HG03196 (cell line): ENCODE measurements around the gene IL18BP.

Experiments used
- ATAC-seq: cut with Tn5 transposase; IDR thresholded peaks from one replicate; pipeline ENCODE4 v1.9.1; 2021; ENCODE audit not compliant: unreplicated experiment

IL18BP gene

DNA sequence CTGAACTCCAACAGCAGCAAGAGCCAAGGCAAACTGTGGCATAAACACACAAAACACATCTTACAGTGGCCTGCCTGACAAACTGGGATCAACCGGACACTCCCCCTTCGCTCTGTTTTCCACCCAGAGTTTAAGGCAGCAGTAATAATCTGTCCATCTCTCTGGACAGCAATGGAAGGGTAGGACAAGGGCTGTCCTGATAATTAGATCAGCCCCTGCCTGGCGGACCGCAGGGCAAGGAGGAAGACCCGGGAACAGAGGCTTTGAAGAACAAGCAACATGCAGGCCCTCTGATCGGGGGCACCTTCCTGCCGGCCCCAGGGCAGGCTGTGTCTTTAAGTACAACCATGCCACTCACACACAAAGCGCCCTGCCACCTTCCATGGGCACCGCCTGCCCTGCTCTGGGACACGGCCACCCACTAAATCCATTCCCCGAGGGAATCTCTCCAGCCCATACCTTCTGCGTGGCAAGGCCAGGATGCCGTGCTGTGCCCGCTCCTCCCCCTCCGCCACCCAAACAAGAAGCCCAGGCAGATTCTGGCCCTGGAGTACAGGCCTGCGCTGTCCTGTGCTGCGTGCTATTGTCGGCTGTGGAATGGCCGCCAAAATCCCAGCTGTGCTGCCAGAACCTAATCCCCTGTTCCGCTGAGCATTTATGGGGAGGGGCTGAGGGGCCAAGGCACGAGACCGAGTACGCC lies 42.8 kb downstream of the IL18BP start:
- no peak for ATAC-seq

DNA sequence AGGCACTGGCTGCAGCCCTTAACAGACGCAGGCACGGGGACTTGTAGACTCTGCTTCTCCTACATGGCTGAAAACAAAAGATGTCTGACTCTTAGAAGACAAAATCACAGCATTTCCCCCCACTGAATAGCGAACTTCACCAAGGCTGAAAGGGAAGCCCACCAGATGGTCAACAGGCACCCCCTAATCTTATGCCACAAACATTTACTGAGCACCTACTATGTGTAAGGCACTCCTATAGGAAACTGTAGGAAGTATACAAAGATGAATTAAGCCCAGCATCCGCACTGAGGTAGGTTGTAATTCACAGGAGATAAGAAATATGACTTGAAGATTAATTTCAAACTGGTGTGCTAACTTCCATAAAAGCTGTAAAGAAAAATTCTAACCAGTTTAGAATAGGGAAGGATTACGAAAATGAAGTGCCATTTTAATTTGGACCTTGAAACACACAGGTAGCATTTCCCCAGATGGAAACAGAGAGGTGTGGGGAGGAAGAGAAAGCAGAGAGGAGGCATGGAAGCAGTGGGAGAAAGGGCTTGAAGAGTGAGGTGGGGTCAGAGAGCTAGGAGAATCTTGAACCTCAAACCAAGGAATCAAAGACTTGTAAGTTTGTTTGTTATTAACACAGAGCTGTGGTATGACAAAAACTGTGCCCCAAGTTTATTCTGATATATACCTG lies 43.5 kb downstream of the IL18BP start:
- no peak for ATAC-seq

- no peak for ATAC-seq
These were observed 47.1 kb downstream of the IL18BP start for GRCh38 chr11:72045849-72046248.

DNA sequence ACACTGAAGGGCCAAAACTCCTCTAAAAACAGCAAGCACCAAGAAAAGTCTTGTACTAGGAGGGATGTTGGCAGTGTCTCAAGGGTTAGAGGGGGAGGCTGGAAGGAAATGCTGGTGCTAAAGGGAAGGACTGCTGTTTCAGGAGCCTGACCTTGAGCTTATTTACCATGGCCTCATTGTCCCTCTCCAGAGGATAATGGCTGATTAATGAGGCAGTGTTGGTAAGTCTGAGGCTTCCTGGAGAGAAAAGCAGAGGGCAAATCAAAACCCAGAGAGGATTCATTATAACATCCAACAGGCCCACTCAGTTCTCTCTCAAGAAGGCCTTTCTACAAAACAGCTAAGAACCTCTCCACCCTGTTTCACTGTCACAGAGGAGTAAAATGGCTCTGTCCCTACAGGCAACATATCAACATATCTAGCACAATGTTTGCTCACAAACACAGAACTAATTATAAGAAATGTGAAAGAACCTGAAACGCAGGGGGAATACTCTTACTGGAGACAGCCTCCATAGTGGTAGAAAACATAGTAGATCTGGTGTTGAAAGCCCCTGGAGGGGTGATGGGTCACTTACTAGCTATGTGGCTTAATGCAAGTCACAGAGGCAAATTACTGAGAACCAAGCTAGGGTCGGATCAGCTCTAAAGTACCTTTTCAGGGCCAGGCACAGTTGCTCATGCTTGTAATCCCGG lies 50.2 kb downstream of the IL18BP start:
- ATAC-seq = no peak
